GM23248 (cell line): ENCODE data around the gene CBFA2T2.

Experiments used
- EZH2 ChIP-seq: fragments of 200-600 bp; sonication (generic); IDR thresholded peaks from 2 replicates; pipeline ENCODE4 v1.6.1; 2018; ENCODE audit warnings: antibody characterized with exemption, mild to moderate bottlenecking; ENCODE audit not compliant: insufficient read depth, poor library complexity, severe bottlenecking
- EZH2phosphoT487 ChIP-seq: fragments of 200-600 bp; sonication (generic); IDR thresholded peaks from 2 replicates; pipeline ENCODE4 v1.6.1; 2018; ENCODE audit warnings: antibody characterized with exemption, moderate library complexity, mild to moderate bottlenecking, low read depth; ENCODE audit not compliant: insufficient read depth

- TF ChIP-seq EZH2phosphoT487 (no peak), EZH2 (no peak)
Observed at GRCh38 chr20:33556246-33556645, 66.3 kb downstream of the CBFA2T2 start.
